HepG2 (cell line): ENCODE data around the gene AP3M1. TPM values are rescaled to one million over a fixed set of nuclear protein-coding genes. Genes with fewer than 3 reads are reported as not detected.

Experiments used
- GATAD1 ChIP-seq: IDR thresholded peaks from 2 replicates; pipeline ENCODE4 v1.6.1; 2016; ENCODE audit warnings: missing genetic modification reagents, missing compliant biosample characterization
- SP2 ChIP-seq: sonication (generic); formaldehyde crosslinking; IDR thresholded peaks from 2 replicates; pipeline ENCODE4 v1.5.1; 2020; ENCODE audit warnings: mild to moderate bottlenecking, missing genetic modification reagents
- SRSF1 ChIP-seq: fragments of 200-400 bp; formaldehyde crosslinking; optimal IDR thresholded peaks from 2 replicates; pipeline ENCODE3; 2017; ENCODE audit warnings: mild to moderate bottlenecking, low read depth, low read length, moderate library complexity
- ZNF263 ChIP-seq: sonication (generic); formaldehyde crosslinking; IDR thresholded peaks from 2 replicates; pipeline ENCODE4 v1.4.0; 2020; ENCODE audit warnings: missing genetic modification reagents
- ZNF431 ChIP-seq: sonication (generic); formaldehyde crosslinking; IDR thresholded peaks from 2 replicates; pipeline ENCODE4 v1.9.0; 2022; ENCODE audit warnings: missing genetic modification reagents, low read depth, mild to moderate bottlenecking, borderline replicate concordance
- ZSCAN31 ChIP-seq: sonication (generic); formaldehyde crosslinking; IDR thresholded peaks from 2 replicates; pipeline ENCODE4 v1.5.0; 2020; ENCODE audit warnings: low read depth, mild to moderate bottlenecking, missing genetic modification reagents
- polyA plus RNA-seq, 8 experiments: library from polyadenylated mRNA; depleted of rRNA in 3 of 8; stranded (reverse) in 7 of 8; unstranded in 1 of 8; fragments of >200 nt; fragmentation: Illumina TruSeq in 4 of 8; extraction: Trizol in 4 of 8; gene quantifications; 2 replicates each; pipeline versions ENCODE4 v1.2.1 to v1.2.3, GENCODE V29; 2011 to 2016; ENCODE audit warnings: low read depth in 4 of 8, missing spikeins in 1 of 8, mixed read lengths in 1 of 8; ENCODE audit not compliant: insufficient read depth in 1 of 8
- total RNA-seq, 5 experiments: library from RNA; depleted of rRNA; stranded (reverse); fragments of >200 nt; fragmentation: Illumina TruSeq; extraction: Trizol; gene quantifications; 2 replicates each; pipeline ENCODE4 v1.2.3, GENCODE V29; 2016; ENCODE audit warnings: low read depth in 1 of 5
- TF ChIP-seq, protein P1 (sequence below), 2 experiments: sonication (generic) in 1 of 2; formaldehyde crosslinking in 1 of 2; IDR thresholded peaks; 2 replicates each; pipeline versions ENCODE4 v1.4.0 to v1.6.1; 2016 to 2020; ENCODE audit warnings: borderline replicate concordance in 1 of 2, low read depth in 1 of 2, mild to moderate bottlenecking in 1 of 2, missing genetic modification reagents in 1 of 2
- TF ChIP-seq, protein P2 (sequence below): sonication (generic); formaldehyde crosslinking; IDR thresholded peaks from 2 replicates; pipeline ENCODE4 v1.5.1; 2020; ENCODE audit warnings: missing genetic modification reagents, mild to moderate bottlenecking, borderline replicate concordance
- TF ChIP-seq, protein P3 (sequence below): sonication (generic); formaldehyde crosslinking; IDR thresholded peaks from 2 replicates; pipeline ENCODE4 v1.4.0; 2020; ENCODE audit warnings: missing genetic modification reagents
- TF ChIP-seq, protein P4 (sequence below): sonication (generic); formaldehyde crosslinking; IDR thresholded peaks from 2 replicates; pipeline ENCODE4 v1.5.0; 2020; ENCODE audit warnings: mild to moderate bottlenecking, missing genetic modification reagents
- TF ChIP-seq, protein P5 (sequence below): sonication (generic); formaldehyde crosslinking; IDR thresholded peaks from 2 replicates; pipeline ENCODE4 v1.4.0; 2020; ENCODE audit warnings: missing genetic modification reagents, borderline replicate concordance

AP3M1 gene
- total and polyA plus RNA-seq, 2 of the 13 experiments (the other 11 are each of a cell fraction or from before 2014, with no cell fraction given), result 29.0 to 31.6 TPM

DNA sequence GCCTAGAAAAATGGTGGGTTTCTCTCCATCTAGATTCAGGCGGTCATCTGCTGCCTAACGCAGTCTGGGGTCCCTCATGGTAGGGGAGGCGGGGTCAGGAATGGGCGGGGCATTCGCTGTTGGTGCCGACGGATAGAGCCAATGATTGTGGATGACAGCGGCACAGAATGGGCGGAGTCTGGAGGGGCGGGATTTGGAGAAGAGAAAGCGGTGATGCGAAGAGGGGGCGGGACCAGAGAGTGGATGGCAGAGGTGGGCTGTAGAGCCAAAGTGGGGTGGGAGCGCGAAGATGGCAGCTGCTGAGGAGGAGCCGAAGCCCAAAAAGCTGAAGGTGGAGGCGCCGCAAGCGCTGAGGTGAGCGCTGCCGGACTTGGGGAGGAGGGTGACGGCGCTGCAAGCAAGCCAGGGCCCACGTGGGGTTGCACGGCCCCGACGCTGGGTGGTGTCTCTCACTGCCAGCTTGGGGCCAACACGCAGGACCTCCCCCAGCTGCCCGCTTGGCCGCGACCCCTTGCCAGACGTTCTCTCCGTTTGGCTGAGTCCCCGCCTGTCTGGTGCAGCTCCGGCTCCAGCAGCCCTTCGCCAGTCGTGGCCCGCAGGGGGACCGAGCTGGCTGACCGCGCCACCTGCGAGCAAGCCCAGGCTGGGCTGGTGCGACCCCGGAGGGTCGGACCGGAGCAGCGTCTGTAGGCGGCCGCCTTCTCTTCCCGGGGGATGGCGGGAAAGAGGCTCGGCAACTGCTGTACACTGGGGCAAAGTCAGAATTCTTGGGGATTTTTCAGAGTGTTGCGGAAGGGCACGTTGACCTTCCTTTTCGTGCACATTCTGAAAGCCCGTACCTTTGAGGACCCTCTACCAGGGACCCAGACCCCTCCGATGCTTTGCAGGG lies 606 bp upstream of the AP3M1 start, which contains the start of gene ADK (continued):
- TF ChIP-seq, protein P1, sequence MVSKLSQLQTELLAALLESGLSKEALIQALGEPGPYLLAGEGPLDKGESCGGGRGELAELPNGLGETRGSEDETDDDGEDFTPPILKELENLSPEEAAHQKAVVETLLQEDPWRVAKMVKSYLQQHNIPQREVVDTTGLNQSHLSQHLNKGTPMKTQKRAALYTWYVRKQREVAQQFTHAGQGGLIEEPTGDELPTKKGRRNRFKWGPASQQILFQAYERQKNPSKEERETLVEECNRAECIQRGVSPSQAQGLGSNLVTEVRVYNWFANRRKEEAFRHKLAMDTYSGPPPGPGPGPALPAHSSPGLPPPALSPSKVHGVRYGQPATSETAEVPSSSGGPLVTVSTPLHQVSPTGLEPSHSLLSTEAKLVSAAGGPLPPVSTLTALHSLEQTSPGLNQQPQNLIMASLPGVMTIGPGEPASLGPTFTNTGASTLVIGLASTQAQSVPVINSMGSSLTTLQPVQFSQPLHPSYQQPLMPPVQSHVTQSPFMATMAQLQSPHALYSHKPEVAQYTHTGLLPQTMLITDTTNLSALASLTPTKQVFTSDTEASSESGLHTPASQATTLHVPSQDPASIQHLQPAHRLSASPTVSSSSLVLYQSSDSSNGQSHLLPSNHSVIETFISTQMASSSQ (IDR thresholded peaks at IDR 0.05; ENCODE audit: low read depth), result no peak; the same call in 1 of the 2 replicates
- TF ChIP-seq, protein P1 (CRISPR knock-in tag; IDR thresholded peaks at IDR 0.05; ENCODE audit: borderline replicate concordance), result no peak
- TF ChIP-seq, protein P2, sequence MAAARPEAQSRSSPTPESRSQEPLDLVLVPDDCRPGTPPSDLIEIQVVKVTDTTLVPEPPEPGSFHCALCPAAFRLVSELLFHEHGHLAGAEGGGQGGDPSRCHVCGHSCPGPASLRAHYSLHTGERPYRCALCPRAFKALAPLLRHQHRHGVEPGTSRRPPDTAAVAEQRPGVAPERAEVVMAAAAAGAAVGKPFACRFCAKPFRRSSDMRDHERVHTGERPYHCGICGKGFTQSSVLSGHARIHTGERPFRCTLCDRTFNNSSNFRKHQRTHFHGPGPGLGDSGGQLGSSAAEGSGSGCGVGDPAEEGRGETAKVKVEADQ (CRISPR knock-in tag), result no peak
- TF ChIP-seq GATAD1 (peak; percentile 50; the same call in 1 of the 2 replicates), SRSF1 (peak; percentile 25), ZNF431 (CRISPR knock-in tag) (peak; percentile 64; the same call in 1 of the 2 replicates), SP2 (CRISPR knock-in tag) (no peak; the same call in 1 of the 2 replicates), ZSCAN31 (CRISPR knock-in tag) (peak; percentile 9), ZNF263 (CRISPR knock-in tag) (peak; percentile 84)
- TF ChIP-seq, protein P3, sequence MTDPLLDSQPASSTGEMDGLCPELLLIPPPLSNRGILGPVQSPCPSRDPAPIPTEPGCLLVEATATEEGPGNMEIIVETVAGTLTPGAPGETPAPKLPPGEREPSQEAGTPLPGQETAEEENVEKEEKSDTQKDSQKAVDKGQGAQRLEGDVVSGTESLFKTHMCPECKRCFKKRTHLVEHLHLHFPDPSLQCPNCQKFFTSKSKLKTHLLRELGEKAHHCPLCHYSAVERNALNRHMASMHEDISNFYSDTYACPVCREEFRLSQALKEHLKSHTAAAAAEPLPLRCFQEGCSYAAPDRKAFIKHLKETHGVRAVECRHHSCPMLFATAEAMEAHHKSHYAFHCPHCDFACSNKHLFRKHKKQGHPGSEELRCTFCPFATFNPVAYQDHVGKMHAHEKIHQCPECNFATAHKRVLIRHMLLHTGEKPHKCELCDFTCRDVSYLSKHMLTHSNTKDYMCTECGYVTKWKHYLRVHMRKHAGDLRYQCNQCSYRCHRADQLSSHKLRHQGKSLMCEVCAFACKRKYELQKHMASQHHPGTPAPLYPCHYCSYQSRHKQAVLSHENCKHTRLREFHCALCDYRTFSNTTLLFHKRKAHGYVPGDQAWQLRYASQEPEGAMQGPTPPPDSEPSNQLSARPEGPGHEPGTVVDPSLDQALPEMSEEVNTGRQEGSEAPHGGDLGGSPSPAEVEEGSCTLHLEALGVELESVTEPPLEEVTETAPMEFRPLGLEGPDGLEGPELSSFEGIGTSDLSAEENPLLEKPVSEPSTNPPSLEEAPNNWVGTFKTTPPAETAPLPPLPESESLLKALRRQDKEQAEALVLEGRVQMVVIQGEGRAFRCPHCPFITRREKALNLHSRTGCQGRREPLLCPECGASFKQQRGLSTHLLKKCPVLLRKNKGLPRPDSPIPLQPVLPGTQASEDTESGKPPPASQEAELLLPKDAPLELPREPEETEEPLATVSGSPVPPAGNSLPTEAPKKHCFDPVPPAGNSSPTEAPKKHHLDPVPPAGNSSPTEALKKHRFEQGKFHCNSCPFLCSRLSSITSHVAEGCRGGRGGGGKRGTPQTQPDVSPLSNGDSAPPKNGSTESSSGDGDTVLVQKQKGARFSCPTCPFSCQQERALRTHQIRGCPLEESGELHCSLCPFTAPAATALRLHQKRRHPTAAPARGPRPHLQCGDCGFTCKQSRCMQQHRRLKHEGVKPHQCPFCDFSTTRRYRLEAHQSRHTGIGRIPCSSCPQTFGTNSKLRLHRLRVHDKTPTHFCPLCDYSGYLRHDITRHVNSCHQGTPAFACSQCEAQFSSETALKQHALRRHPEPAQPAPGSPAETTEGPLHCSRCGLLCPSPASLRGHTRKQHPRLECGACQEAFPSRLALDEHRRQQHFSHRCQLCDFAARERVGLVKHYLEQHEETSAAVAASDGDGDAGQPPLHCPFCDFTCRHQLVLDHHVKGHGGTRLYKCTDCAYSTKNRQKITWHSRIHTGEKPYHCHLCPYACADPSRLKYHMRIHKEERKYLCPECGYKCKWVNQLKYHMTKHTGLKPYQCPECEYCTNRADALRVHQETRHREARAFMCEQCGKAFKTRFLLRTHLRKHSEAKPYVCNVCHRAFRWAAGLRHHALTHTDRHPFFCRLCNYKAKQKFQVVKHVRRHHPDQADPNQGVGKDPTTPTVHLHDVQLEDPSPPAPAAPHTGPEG (CRISPR knock-in tag), result 0 out of 2 replicates have a peak, but pooled peaks have one; percentile 63
- TF ChIP-seq, protein P4, sequence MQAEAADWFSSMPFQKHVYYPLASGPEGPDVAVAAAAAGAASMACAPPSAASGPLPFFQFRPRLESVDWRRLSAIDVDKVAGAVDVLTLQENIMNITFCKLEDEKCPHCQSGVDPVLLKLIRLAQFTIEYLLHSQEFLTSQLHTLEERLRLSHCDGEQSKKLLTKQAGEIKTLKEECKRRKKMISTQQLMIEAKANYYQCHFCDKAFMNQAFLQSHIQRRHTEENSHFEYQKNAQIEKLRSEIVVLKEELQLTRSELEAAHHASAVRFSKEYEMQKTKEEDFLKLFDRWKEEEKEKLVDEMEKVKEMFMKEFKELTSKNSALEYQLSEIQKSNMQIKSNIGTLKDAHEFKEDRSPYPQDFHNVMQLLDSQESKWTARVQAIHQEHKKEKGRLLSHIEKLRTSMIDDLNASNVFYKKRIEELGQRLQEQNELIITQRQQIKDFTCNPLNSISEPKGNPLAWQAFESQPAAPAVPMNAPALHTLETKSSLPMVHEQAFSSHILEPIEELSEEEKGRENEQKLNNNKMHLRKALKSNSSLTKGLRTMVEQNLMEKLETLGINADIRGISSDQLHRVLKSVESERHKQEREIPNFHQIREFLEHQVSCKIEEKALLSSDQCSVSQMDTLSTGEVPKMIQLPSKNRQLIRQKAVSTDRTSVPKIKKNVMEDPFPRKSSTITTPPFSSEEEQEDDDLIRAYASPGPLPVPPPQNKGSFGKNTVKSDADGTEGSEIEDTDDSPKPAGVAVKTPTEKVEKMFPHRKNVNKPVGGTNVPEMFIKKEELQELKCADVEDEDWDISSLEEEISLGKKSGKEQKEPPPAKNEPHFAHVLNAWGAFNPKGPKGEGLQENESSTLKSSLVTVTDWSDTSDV (CRISPR knock-in tag), result 0 out of 2 replicates have a peak, but pooled peaks have one; percentile 49
- TF ChIP-seq, protein P5, sequence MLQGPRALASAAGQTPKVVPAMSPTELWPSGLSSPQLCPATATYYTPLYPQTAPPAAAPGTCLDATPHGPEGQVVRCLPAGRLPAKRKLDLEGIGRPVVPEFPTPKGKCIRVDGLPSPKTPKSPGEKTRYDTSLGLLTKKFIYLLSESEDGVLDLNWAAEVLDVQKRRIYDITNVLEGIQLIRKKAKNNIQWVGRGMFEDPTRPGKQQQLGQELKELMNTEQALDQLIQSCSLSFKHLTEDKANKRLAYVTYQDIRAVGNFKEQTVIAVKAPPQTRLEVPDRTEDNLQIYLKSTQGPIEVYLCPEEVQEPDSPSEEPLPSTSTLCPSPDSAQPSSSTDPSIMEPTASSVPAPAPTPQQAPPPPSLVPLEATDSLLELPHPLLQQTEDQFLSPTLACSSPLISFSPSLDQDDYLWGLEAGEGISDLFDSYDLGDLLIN (CRISPR knock-in tag), result peak; percentile 70; the same call in 1 of the 2 replicates
